ENCODE results near the gene AIPL1.

GRCh38 chr17:6482105-6482455 lies 47.2 kb upstream of the AIPL1 start:
- TF ChIP-seq, protein P1, sequence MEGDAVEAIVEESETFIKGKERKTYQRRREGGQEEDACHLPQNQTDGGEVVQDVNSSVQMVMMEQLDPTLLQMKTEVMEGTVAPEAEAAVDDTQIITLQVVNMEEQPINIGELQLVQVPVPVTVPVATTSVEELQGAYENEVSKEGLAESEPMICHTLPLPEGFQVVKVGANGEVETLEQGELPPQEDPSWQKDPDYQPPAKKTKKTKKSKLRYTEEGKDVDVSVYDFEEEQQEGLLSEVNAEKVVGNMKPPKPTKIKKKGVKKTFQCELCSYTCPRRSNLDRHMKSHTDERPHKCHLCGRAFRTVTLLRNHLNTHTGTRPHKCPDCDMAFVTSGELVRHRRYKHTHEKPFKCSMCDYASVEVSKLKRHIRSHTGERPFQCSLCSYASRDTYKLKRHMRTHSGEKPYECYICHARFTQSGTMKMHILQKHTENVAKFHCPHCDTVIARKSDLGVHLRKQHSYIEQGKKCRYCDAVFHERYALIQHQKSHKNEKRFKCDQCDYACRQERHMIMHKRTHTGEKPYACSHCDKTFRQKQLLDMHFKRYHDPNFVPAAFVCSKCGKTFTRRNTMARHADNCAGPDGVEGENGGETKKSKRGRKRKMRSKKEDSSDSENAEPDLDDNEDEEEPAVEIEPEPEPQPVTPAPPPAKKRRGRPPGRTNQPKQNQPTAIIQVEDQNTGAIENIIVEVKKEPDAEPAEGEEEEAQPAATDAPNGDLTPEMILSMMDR (IDR thresholded peaks at IDR 0.05), result no peak
- no peak for TF ChIP-seq POLR2A (IDR thresholded peaks at IDR 0.05)
- no peak for TF ChIP-seq POLR2AphosphoS5 (IDR thresholded peaks at IDR 0.05)
- no peak for TF ChIP-seq EP300 (IDR thresholded peaks at IDR 0.05)
